GM12891 (cell line): ENCODE data around the gene PRAMEF1. TPM values are rescaled to one million over a fixed set of nuclear protein-coding genes. Genes with fewer than 3 reads are reported as not detected.
"Not testable (repeated sequence)": the region's sequence is repeated elsewhere in the genome, so short reads cannot be mapped to it uniquely, and the experiment has no call there.

Experiments
- DNase-seq: peaks from one replicate; pipeline ENCODE4 v3.0.0; 2011; ENCODE audit warnings: low spot score; ENCODE audit not compliant: insufficient read length
- FAIRE-seq: peaks from 2 replicates; lab custom pipeline; 2011; peaks lifted over from hg19 to GRCh38; lab: Jason Lieb, UNC
- PAX5 ChIP-seq: IDR thresholded peaks from 2 replicates; pipeline ENCODE4 v1.6.1; 2011; ENCODE audit warnings: low read length, moderate library complexity, mild to moderate bottlenecking; ENCODE audit not compliant: insufficient read depth, severe bottlenecking
- POLR2A ChIP-seq: IDR thresholded peaks from 2 replicates; pipeline ENCODE4 v1.6.1; 2011; ENCODE audit warnings: low read depth, low read length, control low read depth
- POLR2AphosphoS5 ChIP-seq: IDR thresholded peaks from 2 replicates; pipeline ENCODE4 v1.6.1; 2011; ENCODE audit warnings: low read depth, low read length, control low read depth
- POU2F2 ChIP-seq: IDR thresholded peaks from 2 replicates; pipeline ENCODE4 v1.6.1; 2011; ENCODE audit warnings: low read depth, mild to moderate bottlenecking, control low read depth, low read length, moderate library complexity
- SPI1 ChIP-seq: IDR thresholded peaks from 2 replicates; pipeline ENCODE4 v1.6.1; 2011; ENCODE audit warnings: low read depth, low read length, control low read depth
- TAF1 ChIP-seq: IDR thresholded peaks from 2 replicates; pipeline ENCODE4 v1.6.1; 2011; ENCODE audit warnings: low read depth, low read length, control low read depth
- polyA plus RNA-seq: library from polyadenylated mRNA; unstranded; fragments of >200 nt; gene quantifications from one replicate; pipeline ENCODE4 v1.2.1, GENCODE V29; 2012; ENCODE audit warnings: low read depth, missing spikeins, inconsistent platforms; ENCODE audit not compliant: missing spikeins

PRAMEF1 gene
- not detected for polyA plus RNA-seq

- FAIRE-seq = not testable (repeated sequence)
These were observed at the start of gene PRAMEF1 for GRCh38 chr1:12791097-12791496. Gene PRAMEF1 (plus strand): TSS chr1:12791397. CDS start chr1:12793228, 1,831 bp downstream.

GRCh38 chr1:12741946-12742345 is 49.3 kb upstream of the PRAMEF1 start:
- DNase-seq (no peak), FAIRE-seq (no peak)
- TF ChIP-seq POLR2AphosphoS5 (no peak), POU2F2 (no peak), POLR2A (no peak), PAX5 (no peak), SPI1 (no peak)

More at GRCh38 chr1:12791097-12791496, at the start of gene PRAMEF1:
- DNase-seq = not testable (repeated sequence)

- FAIRE-seq (no peak), DNase-seq (no peak)
- no peak for TF ChIP-seq SPI1
- TF ChIP-seq PAX5 = no peak
- no peak for TF ChIP-seq POU2F2
- TF ChIP-seq POLR2A = no peak
- TF ChIP-seq TAF1 = no peak
- no peak for TF ChIP-seq POLR2AphosphoS5
These were observed 45.8 kb upstream of the PRAMEF1 start for GRCh38 chr1:12745126-12745991.

GRCh38 chr1:12745992-12746323 is 45.2 kb upstream of the PRAMEF1 start, which contains the start of gene CFAP107:
Gene CFAP107 (plus strand): TSS chr1:12746200. CDS start chr1:12746431, 231 bp downstream.
- DNase-seq (no peak), FAIRE-seq (no peak)
- TF ChIP-seq PAX5 (no peak), SPI1 (no peak), POU2F2 (no peak), POLR2AphosphoS5 (no peak), POLR2A (no peak), TAF1 (no peak)

GRCh38 chr1:12748778-12749355 is 42.3 kb upstream of the PRAMEF1 start:
- FAIRE-seq (no peak), DNase-seq (no peak)
- no peak for TF ChIP-seq PAX5
- no peak for TF ChIP-seq TAF1
- no peak for TF ChIP-seq POLR2AphosphoS5
- no peak for TF ChIP-seq POLR2A
- no peak for TF ChIP-seq POU2F2
- TF ChIP-seq SPI1 = no peak

GRCh38 chr1:12754738-12755137 is 36.5 kb upstream of the PRAMEF1 start:
- TF ChIP-seq PAX5 (no peak), POLR2AphosphoS5 (no peak), POU2F2 (no peak), SPI1 (no peak), POLR2A (no peak), TAF1 (no peak)
- DNase-seq = no peak
- no peak for FAIRE-seq

- TF ChIP-seq POLR2A = no peak
- no peak for TF ChIP-seq PAX5
- no peak for TF ChIP-seq TAF1
- no peak for TF ChIP-seq SPI1
- no peak for TF ChIP-seq POLR2AphosphoS5
- no peak for TF ChIP-seq POU2F2
- no peak for FAIRE-seq
- DNase-seq = no peak
These were observed 34.9 kb upstream of the PRAMEF1 start for GRCh38 chr1:12756273-12756672.

GRCh38 chr1:12756768-12757413 is 34.3 kb upstream of the PRAMEF1 start:
- no peak for TF ChIP-seq POLR2A
- TF ChIP-seq TAF1 = no peak
- no peak for TF ChIP-seq SPI1
- no peak for TF ChIP-seq PAX5
- no peak for TF ChIP-seq POLR2AphosphoS5
- no peak for TF ChIP-seq POU2F2
- no peak for FAIRE-seq
- no peak for DNase-seq

- FAIRE-seq = no peak
- no peak for TF ChIP-seq TAF1
- no peak for TF ChIP-seq POLR2AphosphoS5
- TF ChIP-seq POU2F2 = no peak
- TF ChIP-seq SPI1 = no peak
- no peak for TF ChIP-seq PAX5
- no peak for TF ChIP-seq POLR2A
- no peak for DNase-seq
These were observed 33.4 kb upstream of the PRAMEF1 start for GRCh38 chr1:12757836-12758235.
